ENCODE measurements around the gene ARL15.
"Not testable (repeated sequence)": the region's sequence is repeated elsewhere in the genome, so short reads cannot be mapped to it uniquely, and the experiment has no call there.

The ARL15 gene

GRCh38 chr5:54088081-54088480, 222.3 kb downstream of the ARL15 start:
- Mint-ChIP-seq H3K4me1 (no peaks in the 10 kb centered on the region), H3K36me3 (ENCODE audit: low read depth) (peaks cover 6% of the 10 kb centered on the region), H3K27me3 (no peaks in the 10 kb centered on the region), H3K27ac (no peak overlapping the region), H3K4me3 (no peak overlapping the region), H3K9me3 (no peaks in the 10 kb centered on the region)
- DNase-seq: no peak
- ATAC-seq: no peak

- H3K27me3 Mint-ChIP-seq: no peaks in the 10 kb centered on the region
- ATAC-seq (no peak), DNase-seq (no peak)
- H3K4me1 Mint-ChIP-seq: no peaks in the 10 kb centered on the region
- no peak overlapping the region for H3K4me3 Mint-ChIP-seq
- no peaks in the 10 kb centered on the region for H3K9me3 Mint-ChIP-seq
- no peak overlapping the region for H3K27ac Mint-ChIP-seq
- H3K36me3 Mint-ChIP-seq (ENCODE audit: low read depth): peaks cover 6% of the 10 kb centered on the region
Observed at GRCh38 chr5:54087436-54087835, 222.9 kb downstream of the ARL15 start.

- DNase-seq: no peak
- ATAC-seq: no peak
- H3K9me3 Mint-ChIP-seq: no peaks in the 10 kb centered on the region
- peaks cover 6% of the 10 kb centered on the region for H3K36me3 Mint-ChIP-seq (ENCODE audit: low read depth)
- no peak overlapping the region for H3K4me3 Mint-ChIP-seq
- H3K27ac Mint-ChIP-seq: no peak overlapping the region
- no peaks in the 10 kb centered on the region for H3K27me3 Mint-ChIP-seq
- no peaks in the 10 kb centered on the region for H3K4me1 Mint-ChIP-seq
Observed at GRCh38 chr5:54086191-54086590, 224.2 kb downstream of the ARL15 start.

GRCh38 chr5:54084696-54085095, 225.7 kb downstream of the ARL15 start:
- Mint-ChIP-seq H3K36me3 (ENCODE audit: low read depth) (peaks cover 6% of the 10 kb centered on the region), H3K27me3 (no peaks in the 10 kb centered on the region), H3K4me1 (no peaks in the 10 kb centered on the region), H3K4me3 (no peak overlapping the region), H3K9me3 (no peaks in the 10 kb centered on the region), H3K27ac (no peak overlapping the region)
- DNase-seq (no peak), ATAC-seq (no peak)

- H3K36me3 Mint-ChIP-seq (ENCODE audit: low read depth): peaks cover 6% of the 10 kb centered on the region
- H3K9me3 Mint-ChIP-seq: no peaks in the 10 kb centered on the region
- H3K4me1 Mint-ChIP-seq: no peaks in the 10 kb centered on the region
- H3K27me3 Mint-ChIP-seq: no peaks in the 10 kb centered on the region
- ATAC-seq (no peak), DNase-seq (no peak)
- no peak overlapping the region for H3K4me3 Mint-ChIP-seq
- H3K27ac Mint-ChIP-seq: no peak overlapping the region
Observed at GRCh38 chr5:54083851-54084250, 226.5 kb downstream of the ARL15 start.

GRCh38 chr5:54083245-54083644, 227.1 kb downstream of the ARL15 start:
- Mint-ChIP-seq H3K4me1 (no peaks in the 10 kb centered on the region), H3K27ac (no peak overlapping the region), H3K36me3 (ENCODE audit: low read depth) (peaks cover 6% of the 10 kb centered on the region), H3K9me3 (no peaks in the 10 kb centered on the region), H3K4me3 (no peak overlapping the region), H3K27me3 (no peaks in the 10 kb centered on the region)
- no peak for DNase-seq
- no peak for ATAC-seq

GRCh38 chr5:54081415-54081814, 229.0 kb downstream of the ARL15 start:
- Mint-ChIP-seq H3K4me3 (no peak overlapping the region), H3K4me1 (no peaks in the 10 kb centered on the region), H3K9me3 (no peaks in the 10 kb centered on the region), H3K27ac (no peak overlapping the region), H3K36me3 (ENCODE audit: low read depth) (peaks cover 4% of the 10 kb centered on the region), H3K27me3 (no peaks in the 10 kb centered on the region)
- no peak for DNase-seq
- no peak for ATAC-seq

- ATAC-seq: no peak
Observed at GRCh38 chr5:54080831-54081230, 229.5 kb downstream of the ARL15 start.

GRCh38 chr5:54073735-54074134, 236.6 kb downstream of the ARL15 start:
- Mint-ChIP-seq H3K4me1 (no peaks in the 10 kb centered on the region), H3K27ac (no peak overlapping the region), H3K9me3 (no peaks in the 10 kb centered on the region), H3K36me3 (ENCODE audit: low read depth) (peaks cover 4% of the 10 kb centered on the region), H3K4me3 (no peak overlapping the region), H3K27me3 (no peaks in the 10 kb centered on the region)
- DNase-seq (no peak), ATAC-seq (no peak)

More at GRCh38 chr5:54080831-54081230, 229.5 kb downstream of the ARL15 start:
- Mint-ChIP-seq H3K9me3 (no peaks in the 10 kb centered on the region), H3K36me3 (ENCODE audit: low read depth) (peaks cover 4% of the 10 kb centered on the region), H3K27me3 (no peaks in the 10 kb centered on the region), H3K27ac (no peak overlapping the region), H3K4me3 (no peak overlapping the region), H3K4me1 (no peaks in the 10 kb centered on the region)
- no peak for DNase-seq

- Mint-ChIP-seq H3K4me1 (no peaks in the 10 kb centered on the region), H3K27ac (no peak overlapping the region), H3K9me3 (no peaks in the 10 kb centered on the region), H3K36me3 (ENCODE audit: low read depth) (peaks cover 4% of the 10 kb centered on the region), H3K27me3 (no peaks in the 10 kb centered on the region), H3K4me3 (no peak overlapping the region)
- DNase-seq: no peak
- ATAC-seq: no peak
Observed at GRCh38 chr5:54073131-54073530, 237.2 kb downstream of the ARL15 start.

- H3K27me3 Mint-ChIP-seq: no peaks in the 10 kb centered on the region
- H3K4me3 Mint-ChIP-seq: no peak overlapping the region
- ATAC-seq (no peak), DNase-seq (no peak)
- H3K9me3 Mint-ChIP-seq: no peaks in the 10 kb centered on the region
- no peaks in the 10 kb centered on the region for H3K4me1 Mint-ChIP-seq
- peaks cover 5% of the 10 kb centered on the region for H3K36me3 Mint-ChIP-seq (ENCODE audit: low read depth)
- no peak overlapping the region for H3K27ac Mint-ChIP-seq
Observed at GRCh38 chr5:54066433-54066832, 243.9 kb downstream of the ARL15 start.

GRCh38 chr5:54063817-54064216, 246.6 kb downstream of the ARL15 start:
- H3K9me3 Mint-ChIP-seq: no peaks in the 10 kb centered on the region
- no peaks in the 10 kb centered on the region for H3K27me3 Mint-ChIP-seq
- no peak for DNase-seq
- no peak overlapping the region for H3K4me3 Mint-ChIP-seq
- no peaks in the 10 kb centered on the region for H3K4me1 Mint-ChIP-seq
- peaks cover 5% of the 10 kb centered on the region for H3K36me3 Mint-ChIP-seq (ENCODE audit: low read depth)
- no peak overlapping the region for H3K27ac Mint-ChIP-seq
- ATAC-seq: no peak

GRCh38 chr5:54062958-54063357, 247.4 kb downstream of the ARL15 start:
- DNase-seq (no peak), ATAC-seq (no peak)
- Mint-ChIP-seq H3K27me3 (no peaks in the 10 kb centered on the region), H3K4me3 (no peak overlapping the region), H3K9me3 (no peaks in the 10 kb centered on the region), H3K27ac (no peak overlapping the region), H3K36me3 (ENCODE audit: low read depth) (peaks cover 5% of the 10 kb centered on the region), H3K4me1 (no peaks in the 10 kb centered on the region)

GRCh38 chr5:54060919-54061318, 249.5 kb downstream of the ARL15 start:
- not testable (repeated sequence) for ATAC-seq; DNase-seq; H3K27me3 Mint-ChIP-seq; H3K4me3 Mint-ChIP-seq; H3K36me3 Mint-ChIP-seq (ENCODE audit: low read depth); H3K27ac Mint-ChIP-seq; H3K9me3 Mint-ChIP-seq; H3K4me1 Mint-ChIP-seq

GRCh38 chr5:54049963-54050362, 260.4 kb downstream of the ARL15 start:
- no peaks in the 10 kb centered on the region for H3K4me1 Mint-ChIP-seq

GRCh38 chr5:54049144-54049543, 261.2 kb downstream of the ARL15 start:
- DNase-seq: no peak
- no peaks in the 10 kb centered on the region for H3K27me3 Mint-ChIP-seq
- ATAC-seq: no peak
- H3K27ac Mint-ChIP-seq: no peak overlapping the region
- H3K9me3 Mint-ChIP-seq: no peaks in the 10 kb centered on the region
- no peak overlapping the region for H3K4me3 Mint-ChIP-seq
- H3K4me1 Mint-ChIP-seq: no peaks in the 10 kb centered on the region
- H3K36me3 Mint-ChIP-seq (ENCODE audit: low read depth): peaks cover 5% of the 10 kb centered on the region

More at GRCh38 chr5:54049963-54050362, 260.4 kb downstream of the ARL15 start:
- Mint-ChIP-seq H3K4me3 (no peak overlapping the region), H3K27ac (no peak overlapping the region), H3K36me3 (ENCODE audit: low read depth) (peaks cover 5% of the 10 kb centered on the region), H3K9me3 (no peaks in the 10 kb centered on the region), H3K27me3 (no peaks in the 10 kb centered on the region)
- ATAC-seq (no peak), DNase-seq (no peak)
